GM12864 (cell line): Measurements from ENCODE around the gene METRN.

Experiments
- DNase-seq: peaks from one replicate; pipeline ENCODE4 v3.0.0-alpha.2; 2011; ENCODE audit warnings: low read depth
- H3K4me3 ChIP-seq: 2 replicates; pipeline ENCODE4 v1.5.1; 2011; ENCODE audit warnings: mild to moderate bottlenecking, low read depth, low read length, control low read depth
- TF ChIP-seq, protein P1 (sequence below): IDR thresholded peaks from 2 replicates; pipeline ENCODE4 v1.5.1; 2011; ENCODE audit warnings: low read depth, mild to moderate bottlenecking, moderate library complexity, low read length, control low read depth, inconsistent platforms; ENCODE audit errors: missing control alignments

Gene METRN

DNA sequence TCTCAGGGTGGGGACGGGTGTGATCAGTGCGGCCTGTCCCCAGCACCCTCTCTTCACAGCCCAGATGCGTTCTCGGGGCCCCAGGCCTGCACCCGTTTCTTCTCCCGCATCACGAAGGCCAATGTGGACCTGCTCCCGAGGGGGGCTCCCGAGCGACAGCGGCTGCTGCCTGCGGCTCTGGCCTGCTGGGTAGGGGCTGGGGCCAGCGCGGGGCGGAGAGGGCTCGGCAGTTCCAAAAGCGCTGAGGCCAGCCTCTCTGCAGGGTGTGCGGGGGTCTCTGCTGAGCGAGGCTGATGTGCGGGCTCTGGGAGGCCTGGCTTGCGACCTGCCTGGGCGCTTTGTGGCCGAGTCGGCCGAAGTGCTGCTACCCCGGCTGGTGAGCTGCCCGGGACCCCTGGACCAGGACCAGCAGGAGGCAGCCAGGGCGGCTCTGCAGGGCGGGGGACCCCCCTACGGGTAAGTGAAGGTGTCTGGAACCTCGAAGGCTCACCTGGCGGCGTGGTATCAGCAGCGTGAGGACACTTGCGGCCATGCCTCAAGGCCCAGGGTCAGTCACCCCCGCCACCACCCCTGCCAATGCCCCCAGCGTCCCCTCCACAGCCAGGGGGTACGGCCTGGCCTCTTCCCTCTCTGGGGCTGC is 50.0 kb downstream of the METRN start:
- no peak for DNase-seq
- TF ChIP-seq, protein P1, sequence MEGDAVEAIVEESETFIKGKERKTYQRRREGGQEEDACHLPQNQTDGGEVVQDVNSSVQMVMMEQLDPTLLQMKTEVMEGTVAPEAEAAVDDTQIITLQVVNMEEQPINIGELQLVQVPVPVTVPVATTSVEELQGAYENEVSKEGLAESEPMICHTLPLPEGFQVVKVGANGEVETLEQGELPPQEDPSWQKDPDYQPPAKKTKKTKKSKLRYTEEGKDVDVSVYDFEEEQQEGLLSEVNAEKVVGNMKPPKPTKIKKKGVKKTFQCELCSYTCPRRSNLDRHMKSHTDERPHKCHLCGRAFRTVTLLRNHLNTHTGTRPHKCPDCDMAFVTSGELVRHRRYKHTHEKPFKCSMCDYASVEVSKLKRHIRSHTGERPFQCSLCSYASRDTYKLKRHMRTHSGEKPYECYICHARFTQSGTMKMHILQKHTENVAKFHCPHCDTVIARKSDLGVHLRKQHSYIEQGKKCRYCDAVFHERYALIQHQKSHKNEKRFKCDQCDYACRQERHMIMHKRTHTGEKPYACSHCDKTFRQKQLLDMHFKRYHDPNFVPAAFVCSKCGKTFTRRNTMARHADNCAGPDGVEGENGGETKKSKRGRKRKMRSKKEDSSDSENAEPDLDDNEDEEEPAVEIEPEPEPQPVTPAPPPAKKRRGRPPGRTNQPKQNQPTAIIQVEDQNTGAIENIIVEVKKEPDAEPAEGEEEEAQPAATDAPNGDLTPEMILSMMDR, result no peak
- no peak overlapping the region for H3K4me3 ChIP-seq

DNA sequence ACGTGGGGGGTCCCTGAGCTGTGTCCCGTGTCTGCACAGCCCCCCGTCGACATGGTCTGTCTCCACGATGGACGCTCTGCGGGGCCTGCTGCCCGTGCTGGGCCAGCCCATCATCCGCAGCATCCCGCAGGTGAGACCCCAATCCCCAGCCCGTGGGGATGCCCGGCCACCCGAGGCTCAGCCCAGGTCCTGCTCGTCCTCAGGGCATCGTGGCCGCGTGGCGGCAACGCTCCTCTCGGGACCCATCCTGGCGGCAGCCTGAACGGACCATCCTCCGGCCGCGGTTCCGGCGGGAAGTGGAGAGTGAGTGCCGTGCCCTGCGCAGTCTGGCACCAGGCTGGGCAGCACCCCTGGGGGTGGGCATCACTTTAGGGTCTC is 50.6 kb downstream of the METRN start:
- no peak for DNase-seq
- TF ChIP-seq, protein P1, result no peak
- no peak overlapping the region for H3K4me3 ChIP-seq

DNA sequence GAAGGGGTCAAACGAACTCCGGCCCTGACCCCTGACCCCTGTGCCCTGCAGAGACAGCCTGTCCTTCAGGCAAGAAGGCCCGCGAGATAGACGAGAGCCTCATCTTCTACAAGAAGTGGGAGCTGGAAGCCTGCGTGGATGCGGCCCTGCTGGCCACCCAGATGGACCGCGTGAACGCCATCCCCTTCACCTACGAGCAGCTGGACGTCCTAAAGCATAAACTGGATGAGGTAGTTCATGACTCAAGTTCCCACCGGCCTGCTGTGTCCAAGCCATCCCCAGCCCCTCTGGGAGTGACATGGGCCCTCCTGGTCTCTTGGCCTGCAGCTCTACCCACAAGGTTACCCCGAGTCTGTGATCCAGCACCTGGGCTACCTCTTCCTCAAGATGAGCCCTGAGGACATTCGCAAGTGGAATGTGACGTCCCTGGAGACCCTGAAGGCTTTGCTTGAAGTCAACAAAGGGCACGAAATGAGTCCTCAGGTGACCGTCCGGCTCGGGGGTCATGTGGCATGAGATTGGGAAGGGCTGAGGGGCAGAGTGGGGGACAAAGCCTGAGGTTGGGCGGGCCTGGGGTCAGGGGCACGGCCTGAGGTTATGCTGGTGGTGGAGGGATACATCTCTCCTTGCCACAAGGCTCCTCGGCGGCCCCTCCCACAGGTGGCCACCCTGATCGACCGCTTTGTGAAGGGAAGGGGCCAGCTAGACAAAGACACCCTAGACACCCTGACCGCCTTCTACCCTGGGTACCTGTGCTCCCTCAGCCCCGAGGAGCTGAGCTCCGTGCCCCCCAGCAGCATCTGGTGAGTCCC is 51.3 kb downstream of the METRN start:
- TF ChIP-seq, protein P1, result no peak
- no peak for DNase-seq
- no peak overlapping the region for H3K4me3 ChIP-seq

DNA sequence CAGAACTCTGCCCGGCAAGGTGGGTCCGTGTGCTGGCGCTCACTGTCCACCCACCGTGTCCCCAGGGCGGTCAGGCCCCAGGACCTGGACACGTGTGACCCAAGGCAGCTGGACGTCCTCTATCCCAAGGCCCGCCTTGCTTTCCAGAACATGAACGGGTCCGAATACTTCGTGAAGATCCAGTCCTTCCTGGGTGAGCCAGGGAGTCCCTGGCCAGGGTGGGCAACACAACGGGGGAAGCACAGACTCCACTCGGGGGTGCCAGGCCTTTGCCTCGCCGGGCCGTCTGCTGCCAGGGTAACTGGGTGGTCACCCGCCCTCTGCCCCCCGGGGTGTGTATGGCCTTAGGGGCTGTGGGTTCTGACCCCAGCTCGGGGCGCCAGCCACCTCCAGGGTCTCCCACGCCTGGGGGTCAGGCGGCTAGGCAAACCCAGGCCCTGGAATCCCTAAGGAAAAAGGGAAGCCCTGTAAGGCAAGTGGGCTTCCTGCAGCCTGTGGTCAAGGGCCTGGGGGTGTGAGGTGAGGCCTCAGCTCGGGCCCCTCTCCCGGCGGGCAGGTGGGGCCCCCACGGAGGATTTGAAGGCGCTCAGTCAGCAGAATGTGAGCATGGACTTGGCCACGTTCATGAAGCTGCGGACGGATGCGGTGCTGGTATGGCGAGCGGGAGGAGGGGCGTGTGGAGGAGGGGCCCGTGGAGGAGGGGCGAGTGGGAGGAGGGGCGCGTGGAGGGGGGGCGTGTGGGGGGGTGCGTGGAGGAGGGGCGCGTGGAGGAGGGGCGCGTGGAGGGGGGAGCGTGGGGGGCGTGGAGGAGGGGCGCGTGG is 52.1 kb downstream of the METRN start:
- H3K4me3 ChIP-seq, result no peak overlapping the region
- no peak for DNase-seq
- TF ChIP-seq, protein P1, result no peak

DNA sequence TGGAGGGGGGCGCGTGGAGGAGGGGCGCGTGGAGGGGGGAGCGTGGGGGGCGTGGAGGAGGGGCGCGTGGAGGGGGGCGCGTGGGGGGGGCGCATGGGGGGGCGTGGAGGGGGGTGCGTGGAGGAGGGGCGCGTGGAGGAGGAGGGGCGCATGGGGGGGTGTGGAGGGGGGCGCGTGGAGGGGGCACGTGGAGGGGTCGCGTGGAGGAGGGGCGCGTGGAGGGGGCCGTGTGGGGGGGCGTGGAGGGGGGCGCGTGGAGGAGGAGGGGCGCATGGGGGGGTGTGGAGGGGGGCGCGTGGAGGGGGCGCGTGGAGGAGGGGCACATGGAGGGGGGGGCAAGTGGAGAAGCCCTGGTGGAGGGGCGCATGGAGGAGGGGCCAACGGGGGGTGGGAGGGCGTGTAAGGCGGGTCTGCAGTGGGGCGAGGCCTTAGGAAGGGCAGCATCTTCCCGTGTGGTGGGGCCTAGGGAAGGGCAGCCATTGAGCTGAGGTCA is 52.9 kb downstream of the METRN start:
- H3K4me3 ChIP-seq, result no peak overlapping the region
- no peak for DNase-seq
- TF ChIP-seq, protein P1, result no peak

DNA sequence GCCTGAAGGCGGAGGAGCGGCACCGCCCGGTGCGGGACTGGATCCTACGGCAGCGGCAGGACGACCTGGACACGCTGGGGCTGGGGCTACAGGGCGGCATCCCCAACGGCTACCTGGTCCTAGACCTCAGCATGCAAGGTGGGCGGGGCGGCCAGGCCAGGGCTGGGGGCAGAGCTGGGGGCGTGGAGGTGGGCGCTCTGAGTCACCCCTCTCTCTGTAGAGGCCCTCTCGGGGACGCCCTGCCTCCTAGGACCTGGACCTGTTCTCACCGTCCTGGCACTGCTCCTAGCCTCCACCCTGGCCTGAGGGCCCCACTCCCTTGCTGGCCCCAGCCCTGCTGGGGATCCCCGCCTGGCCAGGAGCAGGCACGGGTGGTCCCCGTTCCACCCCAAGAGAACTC is 53.5 kb downstream of the METRN start:
- no peak for DNase-seq
- no peak overlapping the region for H3K4me3 ChIP-seq
- TF ChIP-seq, protein P1, result no peak
